ENCODE results near the gene PLA2G10. TPM values are rescaled to one million over a fixed set of nuclear protein-coding genes. Genes with fewer than 3 reads are reported as not detected.

Gene PLA2G10
- total RNA-seq, 1 donor from 2014 or later = not detected

Other genes starting within 250 kb of the PLA2G10 start
- gene PARN, start 64.0 kb downstream of the PLA2G10 start, total RNA-seq = 19.1 and 34.7 TPM in 2 replicates
- gene BFAR, start 61.4 kb downstream of the PLA2G10 start, total RNA-seq = 73.6 and 125 TPM in 2 replicates
- 0.25 TPM in 1 of 2 replicates, not detected in the other for gene NPIPA3, start 9.1 kb upstream of the PLA2G10 start, total RNA-seq
- gene NPIPA2, start 48.2 kb upstream of the PLA2G10 start, total RNA-seq = 0.25 TPM in 1 of 2 replicates, not detected in the other
- gene NOMO1, start 139.4 kb upstream of the PLA2G10 start, total RNA-seq = 79.4 and 147 TPM in 2 replicates
- 10.1 and 59.9 TPM in 2 replicates for gene NPIPA1, start 243.1 kb upstream of the PLA2G10 start, total RNA-seq